Neural progenitor cell (in vitro differentiated cells): ENCODE measurements around the gene BPIFB6.

Experiments
- EZH2 ChIP-seq: fragments of 200-600 bp; sonication (generic); IDR thresholded peaks from 2 replicates; pipeline ENCODE4 v1.6.1; 2017; ENCODE audit warnings: antibody characterized with exemption, mild to moderate bottlenecking, moderate library complexity
- EZH2phosphoT487 ChIP-seq: fragments of 200-600 bp; sonication (generic); IDR thresholded peaks from 2 replicates; pipeline ENCODE4 v1.6.1; 2017; ENCODE audit warnings: antibody characterized with exemption
- TF ChIP-seq, protein P1 (sequence below): fragments of 200-600 bp; sonication (generic); IDR thresholded peaks from 2 replicates; pipeline ENCODE4 v1.5.1; 2017; ENCODE audit warnings: antibody characterized with exemption, mild to moderate bottlenecking

DNA sequence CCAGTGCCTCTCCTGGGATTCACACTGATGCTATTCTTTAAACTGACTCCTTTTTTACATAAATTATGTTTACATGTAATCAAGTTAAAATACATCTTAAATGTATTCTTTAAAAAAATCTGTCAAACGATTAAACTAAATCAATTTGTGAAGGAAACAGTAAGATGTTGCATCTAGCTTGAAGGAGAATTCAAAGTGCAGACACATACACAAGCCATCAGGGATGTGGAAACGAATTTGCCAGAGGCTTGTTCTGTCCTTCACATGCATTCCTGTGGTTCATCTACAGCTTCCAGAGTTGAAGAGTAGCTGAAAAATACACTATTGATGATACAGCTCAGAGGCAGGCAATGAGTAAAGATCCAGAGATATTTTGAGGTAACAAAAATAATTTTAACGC is 15.0 kb downstream of the BPIFB6 start:
- no peak for TF ChIP-seq EZH2
- TF ChIP-seq, protein P1, sequence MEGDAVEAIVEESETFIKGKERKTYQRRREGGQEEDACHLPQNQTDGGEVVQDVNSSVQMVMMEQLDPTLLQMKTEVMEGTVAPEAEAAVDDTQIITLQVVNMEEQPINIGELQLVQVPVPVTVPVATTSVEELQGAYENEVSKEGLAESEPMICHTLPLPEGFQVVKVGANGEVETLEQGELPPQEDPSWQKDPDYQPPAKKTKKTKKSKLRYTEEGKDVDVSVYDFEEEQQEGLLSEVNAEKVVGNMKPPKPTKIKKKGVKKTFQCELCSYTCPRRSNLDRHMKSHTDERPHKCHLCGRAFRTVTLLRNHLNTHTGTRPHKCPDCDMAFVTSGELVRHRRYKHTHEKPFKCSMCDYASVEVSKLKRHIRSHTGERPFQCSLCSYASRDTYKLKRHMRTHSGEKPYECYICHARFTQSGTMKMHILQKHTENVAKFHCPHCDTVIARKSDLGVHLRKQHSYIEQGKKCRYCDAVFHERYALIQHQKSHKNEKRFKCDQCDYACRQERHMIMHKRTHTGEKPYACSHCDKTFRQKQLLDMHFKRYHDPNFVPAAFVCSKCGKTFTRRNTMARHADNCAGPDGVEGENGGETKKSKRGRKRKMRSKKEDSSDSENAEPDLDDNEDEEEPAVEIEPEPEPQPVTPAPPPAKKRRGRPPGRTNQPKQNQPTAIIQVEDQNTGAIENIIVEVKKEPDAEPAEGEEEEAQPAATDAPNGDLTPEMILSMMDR, result no peak
- no peak for TF ChIP-seq EZH2phosphoT487
